Stimulated activated CD4-positive, alpha-beta T cell treated with anti-CD3 and anti-CD28 coated beads, TNF-alpha, amount 100 ng/mL, for 24 hours (primary cell): Measurements from ENCODE around the gene WASHC3.

ENCODE experiments used
- DNase-seq, 3 experiments: peaks; one replicate each; pipeline ENCODE4 v3.0.0-alpha.2; 2020; ENCODE audit warnings: low read depth in 3 of 3

Gene WASHC3

DNA sequence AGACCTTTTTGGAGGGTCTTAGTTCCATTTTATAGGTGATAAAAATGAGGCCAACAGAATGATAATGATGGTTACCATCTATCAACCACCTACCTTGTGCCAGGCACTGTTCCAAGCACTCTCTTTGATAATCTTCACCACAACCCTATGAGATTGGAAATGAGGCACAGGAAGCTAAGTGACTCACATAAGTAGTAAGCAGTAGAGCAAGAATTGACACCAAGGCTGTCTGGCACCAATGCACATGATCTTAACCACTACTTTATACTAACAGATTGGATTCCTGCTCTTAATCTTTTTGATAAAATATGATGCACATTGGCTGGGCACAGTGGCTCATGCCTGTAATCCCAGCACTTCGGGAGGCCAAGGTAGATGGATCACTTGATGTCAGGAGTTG lies 93.0 kb downstream of the WASHC3 start:
- no peak for DNase-seq

DNA sequence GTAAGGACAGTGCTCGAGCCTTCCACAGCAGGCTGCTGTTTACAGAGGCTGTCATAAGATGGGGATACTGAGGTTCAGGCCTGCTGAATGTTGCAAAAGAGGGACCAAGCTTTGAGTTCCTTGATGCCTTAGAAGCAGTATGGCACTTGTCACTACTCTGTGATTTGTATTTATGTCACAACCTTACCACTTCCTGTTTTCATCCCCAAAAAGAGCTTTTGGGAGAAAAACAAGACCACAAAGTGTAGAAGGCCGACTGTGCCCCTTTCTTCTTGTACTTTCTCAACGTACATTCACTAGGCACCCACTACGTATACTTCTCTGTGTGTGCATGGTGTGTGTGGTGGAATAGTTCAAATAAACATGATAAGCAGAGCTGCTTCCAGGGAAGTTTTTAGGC lies 94.3 kb downstream of the WASHC3 start:
- DNase-seq: no peak

DNA sequence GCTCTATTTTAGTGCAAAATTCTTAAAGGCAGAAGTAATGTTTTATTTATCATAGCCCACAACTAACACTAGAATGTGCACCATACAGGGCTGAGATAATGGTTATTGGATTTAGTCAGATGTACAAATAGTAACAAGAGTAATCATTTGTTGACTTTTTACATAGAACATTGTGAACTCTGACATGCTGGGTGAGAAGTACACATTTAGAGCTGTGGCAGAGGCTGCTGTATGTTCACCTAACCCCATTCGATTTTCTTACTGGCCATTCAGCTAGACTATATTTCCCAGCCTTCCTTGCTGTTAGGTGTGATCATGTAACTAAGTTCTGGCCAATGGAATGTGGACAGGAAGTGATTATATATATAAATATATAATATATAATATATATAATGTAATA lies 95.3 kb downstream of the WASHC3 start:
- no peak for DNase-seq

DNA sequence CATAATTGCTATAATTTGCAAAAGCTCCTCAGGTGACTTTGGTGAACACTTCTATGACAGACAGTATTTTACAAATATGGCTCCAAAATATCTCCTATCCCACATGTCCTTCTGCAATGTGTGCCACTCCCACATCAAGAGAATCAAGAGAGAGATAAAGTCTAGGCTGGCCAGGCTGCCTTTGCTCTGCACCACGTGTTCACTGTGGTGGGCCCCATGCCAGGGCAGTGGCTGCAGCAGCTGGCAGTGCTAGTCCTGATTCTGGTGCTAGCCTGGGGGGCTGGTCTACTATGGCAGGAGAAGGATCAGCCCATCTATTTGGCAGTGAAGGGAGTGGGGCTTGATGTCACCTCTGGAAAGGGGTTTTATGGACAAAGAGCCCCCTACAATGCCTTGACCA lies 98.1 kb downstream of the WASHC3 start:
- DNase-seq: no peak
